Measurements from ENCODE around the gene PDCD2. TPM values are rescaled to one million over a fixed set of nuclear protein-coding genes. Genes with fewer than 3 reads are reported as not detected.
A peak's percentile ranks its signal among the peaks of the same experiment; 100 is the strongest.

The PDCD2 gene
- polyA plus RNA-seq, 1 donor = 67.7 TPM

DNA sequence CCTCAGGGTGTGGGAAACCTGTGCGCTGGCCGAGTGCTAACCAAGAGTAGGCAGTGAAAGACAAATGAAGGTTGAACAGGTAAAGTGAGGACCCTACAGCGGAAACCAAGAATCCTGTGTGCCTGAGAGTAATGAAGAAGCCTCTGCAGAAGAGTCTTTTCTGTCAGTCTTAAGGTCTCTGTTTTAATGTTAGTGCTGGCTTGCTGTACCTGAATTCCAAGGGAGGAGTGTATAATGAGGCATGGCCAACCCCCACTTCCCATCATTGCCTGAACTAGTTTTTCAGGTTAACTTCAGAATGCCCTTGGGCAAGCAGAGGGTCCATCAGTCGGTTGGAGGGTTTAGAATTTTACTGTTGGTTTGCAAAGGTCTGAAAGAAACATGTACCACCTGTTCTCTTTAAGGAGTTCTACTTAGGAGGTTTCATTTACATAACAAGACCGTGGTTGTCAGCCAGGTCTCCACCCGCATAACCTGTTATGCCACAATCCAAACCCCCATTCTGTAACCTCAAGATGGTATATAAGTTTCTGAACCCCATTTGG, 589 bp upstream of the PDCD2 start:
- H3K9me3 ChIP-seq (ENCODE audit: control insufficient read depth, low read depth, low read length) = no peaks in the 10 kb centered on the region
- peak; percentile 23 to 53 for DNase-seq
- H3K27me3 ChIP-seq (ENCODE audit: control insufficient read depth, insufficient read depth, low read length) = no peaks in the 10 kb centered on the region
- peak overlapping the region; percentile 69 for H3K4me3 ChIP-seq (ENCODE audit: low read length)
- peaks cover 4% of the 10 kb centered on the region for H3K4me1 ChIP-seq (ENCODE audit: control insufficient read depth, insufficient read depth, low read length)
- peaks cover 14% of the 10 kb centered on the region for H3K36me3 ChIP-seq (ENCODE audit: control insufficient read depth, insufficient read depth, low read length)
- 0% methylated on average over 1 of the region's 6 CpGs for WGBS (ENCODE audit: insufficient coverage, low lambda C conversion rate)
- peak overlapping the region; percentile 85 for H3K27ac ChIP-seq (ENCODE audit: low read length)

DNA sequence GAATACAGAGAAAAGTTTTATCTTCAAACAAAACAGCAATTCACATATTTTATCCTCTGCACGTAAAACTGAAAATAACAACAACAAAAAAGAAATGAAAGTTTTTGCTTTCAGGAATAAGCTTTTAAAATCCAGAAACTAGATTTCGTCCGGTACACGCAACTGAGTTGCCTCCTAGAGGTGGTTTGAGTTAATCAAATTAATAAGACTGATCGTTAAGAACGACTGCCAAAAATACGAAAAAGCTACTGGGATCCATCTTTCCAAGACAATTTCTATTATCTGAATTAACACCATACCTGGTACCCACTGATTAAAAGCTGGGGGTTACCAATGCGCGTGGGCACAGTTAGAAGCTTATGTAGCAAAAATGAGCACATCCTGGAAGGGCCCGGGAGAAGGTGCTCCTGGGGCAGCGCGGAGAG, 669 bp downstream of the PDCD2 start:
- Histone ChIP-seq H3K36me3 (ENCODE audit: control insufficient read depth, insufficient read depth, low read length) (peaks cover 16% of the 10 kb centered on the region), H3K4me1 (ENCODE audit: control insufficient read depth, insufficient read depth, low read length) (peaks cover 4% of the 10 kb centered on the region), H3K4me3 (ENCODE audit: low read length) (peak overlapping the region; percentile 66), H3K27me3 (ENCODE audit: control insufficient read depth, insufficient read depth, low read length) (no peaks in the 10 kb centered on the region), H3K9me3 (ENCODE audit: control insufficient read depth, low read depth, low read length) (no peaks in the 10 kb centered on the region), H3K27ac (ENCODE audit: low read length) (peak overlapping the region; percentile 39)
- 0% methylated on average over 1 of the region's 12 CpGs for WGBS (ENCODE audit: insufficient coverage, low lambda C conversion rate)
- no peak for DNase-seq

DNA sequence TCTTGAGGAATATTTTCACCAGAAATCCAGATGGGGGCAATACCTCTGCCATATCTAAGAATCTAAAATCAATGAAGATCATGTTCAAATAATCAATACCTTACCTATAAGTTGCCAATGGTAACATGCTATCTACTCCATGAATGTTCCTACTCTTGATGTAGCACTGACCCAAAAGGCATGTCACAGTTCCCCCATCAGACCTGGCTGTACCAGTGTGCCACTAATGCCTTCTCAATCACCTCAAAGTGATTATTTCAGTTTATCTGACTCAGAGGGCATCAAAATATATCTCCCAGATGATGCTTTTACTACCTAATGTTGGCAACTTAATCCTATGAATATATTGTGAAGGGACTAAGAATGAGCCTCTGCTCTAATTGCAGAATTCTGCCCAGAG, 5.5 kb downstream of the PDCD2 start:
- peaks cover 4% of the 10 kb centered on the region for H3K4me1 ChIP-seq (ENCODE audit: control insufficient read depth, insufficient read depth, low read length)
- no peak overlapping the region for H3K4me3 ChIP-seq (ENCODE audit: low read length)
- no peaks in the 10 kb centered on the region for H3K9me3 ChIP-seq (ENCODE audit: control insufficient read depth, low read depth, low read length)
- H3K36me3 ChIP-seq (ENCODE audit: control insufficient read depth, insufficient read depth, low read length) = peaks cover 41% of the 10 kb centered on the region
- no peak for DNase-seq
- H3K27me3 ChIP-seq (ENCODE audit: control insufficient read depth, insufficient read depth, low read length) = no peaks in the 10 kb centered on the region
- H3K27ac ChIP-seq (ENCODE audit: low read length) = no peak overlapping the region

DNA sequence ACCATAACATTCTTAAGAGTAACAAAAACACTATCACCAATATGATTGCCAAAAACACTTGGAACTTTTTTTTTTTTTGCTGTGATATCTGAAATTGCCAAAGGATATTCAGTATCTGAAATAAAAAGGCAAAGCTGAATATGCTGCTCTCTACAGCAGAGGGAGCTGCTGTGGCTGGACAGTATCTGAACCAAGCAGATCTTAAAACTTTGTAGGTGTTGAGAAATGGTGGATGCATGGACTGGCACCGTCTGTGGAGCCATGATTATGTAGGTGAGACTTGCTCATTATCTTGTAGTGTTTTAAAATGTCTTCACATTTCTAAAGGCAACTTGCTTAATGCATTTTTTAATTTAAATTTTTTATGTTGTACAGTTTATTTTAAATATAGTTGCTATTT, 9.2 kb downstream of the PDCD2 start:
- no CpG with 5 or more reads among the region's 1 CpG for WGBS (ENCODE audit: insufficient coverage, low lambda C conversion rate)
- no peaks in the 10 kb centered on the region for H3K9me3 ChIP-seq (ENCODE audit: control insufficient read depth, low read depth, low read length)

DNA sequence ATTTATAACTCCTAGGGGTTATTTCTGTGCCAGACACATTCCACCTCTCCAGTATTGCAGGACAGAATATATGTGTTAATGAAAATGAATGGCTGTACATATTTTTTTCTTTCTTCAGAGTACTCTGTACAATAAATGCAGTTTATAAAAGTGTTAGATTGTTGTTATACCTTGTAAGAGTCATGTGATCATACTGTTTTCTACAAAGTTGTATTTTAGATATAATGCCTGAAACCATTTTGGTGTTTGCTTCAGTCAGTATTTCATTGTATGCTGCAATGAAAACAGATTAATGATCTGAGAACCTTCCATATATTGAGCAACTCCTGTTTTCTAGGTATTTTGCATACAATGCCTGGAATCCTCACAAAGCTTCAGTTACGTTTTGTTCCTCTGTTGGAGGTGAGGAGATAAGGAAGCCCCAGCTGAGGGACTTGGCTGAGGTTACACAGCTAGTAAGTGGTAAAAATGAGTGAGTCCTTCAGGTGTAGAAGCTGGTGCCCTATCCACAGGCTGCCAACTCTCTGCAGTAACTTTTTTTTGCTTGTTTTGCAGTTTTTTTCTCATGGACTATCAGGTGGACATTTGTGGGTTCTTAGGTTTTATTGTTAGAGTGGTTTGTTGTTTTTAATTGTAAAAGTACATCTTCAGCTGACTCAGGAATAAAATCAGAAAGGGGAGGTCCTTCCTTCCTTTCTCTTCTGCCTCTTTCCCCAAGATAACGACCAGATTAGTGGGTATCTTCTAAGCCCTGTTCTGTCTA, 11.6 kb downstream of the PDCD2 start:
- Histone ChIP-seq H3K36me3 (ENCODE audit: control insufficient read depth, insufficient read depth, low read length) (peaks cover 54% of the 10 kb centered on the region), H3K4me1 (ENCODE audit: control insufficient read depth, insufficient read depth, low read length) (no peaks in the 10 kb centered on the region), H3K4me3 (ENCODE audit: low read length) (no peak overlapping the region), H3K27me3 (ENCODE audit: control insufficient read depth, insufficient read depth, low read length) (no peaks in the 10 kb centered on the region), H3K27ac (ENCODE audit: low read length) (no peak overlapping the region), H3K9me3 (ENCODE audit: control insufficient read depth, low read depth, low read length) (no peaks in the 10 kb centered on the region)
- no peak for DNase-seq
- WGBS (ENCODE audit: insufficient coverage, low lambda C conversion rate) = no CpG with 5 or more reads among the region's 2 CpGs

More for the DNA sequence above, 9.2 kb downstream of the PDCD2 start:
- H3K36me3 ChIP-seq (ENCODE audit: control insufficient read depth, insufficient read depth, low read length) = peaks cover 48% of the 10 kb centered on the region
- no peak overlapping the region for H3K4me3 ChIP-seq (ENCODE audit: low read length)
- no peak overlapping the region for H3K27ac ChIP-seq (ENCODE audit: low read length)
- no peaks in the 10 kb centered on the region for H3K4me1 ChIP-seq (ENCODE audit: control insufficient read depth, insufficient read depth, low read length)
- H3K27me3 ChIP-seq (ENCODE audit: control insufficient read depth, insufficient read depth, low read length) = no peaks in the 10 kb centered on the region
- DNase-seq = no peak

DNA sequence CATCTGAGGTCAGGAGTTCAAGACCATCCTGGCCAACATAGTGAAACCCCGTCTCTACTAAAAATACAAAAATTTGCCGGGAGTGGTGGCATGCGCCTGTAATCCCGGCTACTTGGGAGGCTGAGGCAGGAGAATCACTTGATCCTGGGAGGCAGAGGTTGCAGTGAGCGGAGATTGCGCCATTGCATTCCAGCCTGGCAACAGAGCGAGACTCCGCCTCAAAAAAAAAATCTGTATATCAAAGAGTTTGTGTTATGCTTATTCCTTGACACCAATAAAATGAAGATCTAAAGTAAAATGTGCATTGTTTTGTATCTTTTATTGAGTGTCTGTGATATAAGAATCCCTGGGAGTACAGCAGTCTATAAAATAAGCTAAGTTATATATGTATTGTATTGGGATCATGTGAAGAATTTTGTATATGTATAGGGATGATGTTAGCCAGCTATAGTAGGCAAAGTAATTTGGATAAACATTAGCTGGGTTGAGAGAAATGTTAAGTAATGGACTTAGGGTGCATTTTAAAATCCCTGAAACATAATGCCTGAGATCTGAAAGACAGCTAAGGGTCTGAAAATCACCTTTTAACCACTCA, 19.4 kb downstream of the PDCD2 start:
- H3K9me3 ChIP-seq (ENCODE audit: control insufficient read depth, low read depth, low read length) = no peaks in the 10 kb centered on the region
- H3K4me1 ChIP-seq (ENCODE audit: control insufficient read depth, insufficient read depth, low read length) = no peaks in the 10 kb centered on the region
- H3K4me3 ChIP-seq (ENCODE audit: low read length) = no peak overlapping the region
- H3K27ac ChIP-seq (ENCODE audit: low read length) = no peak overlapping the region
- WGBS (ENCODE audit: insufficient coverage, low lambda C conversion rate) = no CpG with 5 or more reads among the region's 8 CpGs
- H3K36me3 ChIP-seq (ENCODE audit: control insufficient read depth, insufficient read depth, low read length) = peaks cover 36% of the 10 kb centered on the region
- no peak for DNase-seq
- H3K27me3 ChIP-seq (ENCODE audit: control insufficient read depth, insufficient read depth, low read length) = no peaks in the 10 kb centered on the region

DNA sequence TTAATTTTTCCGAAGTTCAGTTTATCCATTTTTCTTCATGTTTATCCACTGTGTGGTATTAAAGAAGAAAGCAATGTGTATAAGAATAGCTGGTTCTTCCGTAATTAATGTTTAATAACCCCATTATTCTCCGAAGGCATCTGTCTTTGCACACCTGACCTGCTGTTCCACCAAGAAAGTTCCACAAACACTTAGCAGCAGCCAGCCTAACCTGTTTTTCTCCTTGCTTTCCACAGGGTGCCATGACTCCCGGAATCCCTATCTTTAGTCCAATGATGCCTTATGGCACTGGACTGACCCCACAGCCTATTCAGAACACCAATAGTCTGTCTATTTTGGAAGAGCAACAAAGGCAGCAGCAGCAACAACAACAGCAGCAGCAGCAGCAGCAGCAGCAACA, 22.9 kb downstream of the PDCD2 start:
- peaks cover 26% of the 10 kb centered on the region for H3K36me3 ChIP-seq (ENCODE audit: control insufficient read depth, insufficient read depth, low read length)
- H3K4me1 ChIP-seq (ENCODE audit: control insufficient read depth, insufficient read depth, low read length) = no peaks in the 10 kb centered on the region
- H3K9me3 ChIP-seq (ENCODE audit: control insufficient read depth, low read depth, low read length) = no peaks in the 10 kb centered on the region
- no peak overlapping the region for H3K27ac ChIP-seq (ENCODE audit: low read length)
- H3K4me3 ChIP-seq (ENCODE audit: low read length) = no peak overlapping the region
- WGBS (ENCODE audit: insufficient coverage, low lambda C conversion rate) = no CpG with 5 or more reads among the region's 4 CpGs
- no peaks in the 10 kb centered on the region for H3K27me3 ChIP-seq (ENCODE audit: control insufficient read depth, insufficient read depth, low read length)
- no peak for DNase-seq

DNA sequence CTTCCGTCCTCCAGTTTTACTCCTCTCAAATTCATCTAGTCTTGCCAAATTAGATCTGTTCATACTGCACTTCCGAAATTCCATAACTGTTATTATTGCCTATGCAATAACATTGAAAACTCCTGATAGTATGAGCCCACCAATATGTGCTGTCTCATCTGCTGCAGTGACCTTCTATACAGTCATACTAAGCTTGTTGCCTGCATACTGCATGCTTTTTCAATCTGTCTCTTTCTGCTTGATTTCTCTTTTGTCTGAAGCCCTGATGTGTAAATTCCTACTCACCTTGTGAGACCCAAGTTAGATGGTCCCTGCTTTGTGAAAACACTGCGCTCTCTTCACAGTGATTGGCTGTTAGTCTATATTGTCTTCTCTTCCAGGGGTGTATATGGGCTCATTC, 29.1 kb downstream of the PDCD2 start:
- H3K4me1 ChIP-seq (ENCODE audit: control insufficient read depth, insufficient read depth, low read length) = peaks cover 15% of the 10 kb centered on the region
- H3K27ac ChIP-seq (ENCODE audit: low read length) = no peak overlapping the region
- H3K36me3 ChIP-seq (ENCODE audit: control insufficient read depth, insufficient read depth, low read length) = peaks cover 13% of the 10 kb centered on the region
- no peak for DNase-seq
- H3K27me3 ChIP-seq (ENCODE audit: control insufficient read depth, insufficient read depth, low read length) = no peaks in the 10 kb centered on the region
- no peaks in the 10 kb centered on the region for H3K9me3 ChIP-seq (ENCODE audit: control insufficient read depth, low read depth, low read length)
- H3K4me3 ChIP-seq (ENCODE audit: low read length) = peak overlapping the region; percentile 72
- WGBS (ENCODE audit: insufficient coverage, low lambda C conversion rate) = 89% methylated on average over 1 of the region's 3 CpGs

DNA sequence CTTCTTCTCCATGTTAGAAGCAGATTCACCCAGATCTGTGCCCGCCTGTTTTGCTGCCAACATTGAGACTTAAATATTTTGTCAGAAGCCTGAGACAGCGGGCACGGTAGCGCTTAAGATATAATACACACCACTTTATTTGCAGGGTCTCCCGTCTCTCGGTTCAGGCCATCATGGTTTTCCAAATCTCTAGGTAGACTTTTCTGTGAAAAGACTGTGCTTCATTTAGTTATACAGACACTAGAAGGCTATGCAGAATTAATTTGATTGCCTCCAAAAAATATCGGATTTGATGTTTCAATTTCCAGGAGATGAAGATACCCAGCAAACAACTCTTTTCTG, 29.7 kb downstream of the PDCD2 start:
- Histone ChIP-seq H3K9me3 (ENCODE audit: control insufficient read depth, low read depth, low read length) (no peaks in the 10 kb centered on the region), H3K4me1 (ENCODE audit: control insufficient read depth, insufficient read depth, low read length) (peaks cover 15% of the 10 kb centered on the region), H3K27ac (ENCODE audit: low read length) (peak overlapping the region; percentile 90), H3K27me3 (ENCODE audit: control insufficient read depth, insufficient read depth, low read length) (no peaks in the 10 kb centered on the region), H3K36me3 (ENCODE audit: control insufficient read depth, insufficient read depth, low read length) (peaks cover 17% of the 10 kb centered on the region), H3K4me3 (ENCODE audit: low read length) (peak overlapping the region; percentile 72)
- WGBS (ENCODE audit: insufficient coverage, low lambda C conversion rate) = 0% methylated on average over 1 of the region's 7 CpGs
- no peak for DNase-seq

DNA sequence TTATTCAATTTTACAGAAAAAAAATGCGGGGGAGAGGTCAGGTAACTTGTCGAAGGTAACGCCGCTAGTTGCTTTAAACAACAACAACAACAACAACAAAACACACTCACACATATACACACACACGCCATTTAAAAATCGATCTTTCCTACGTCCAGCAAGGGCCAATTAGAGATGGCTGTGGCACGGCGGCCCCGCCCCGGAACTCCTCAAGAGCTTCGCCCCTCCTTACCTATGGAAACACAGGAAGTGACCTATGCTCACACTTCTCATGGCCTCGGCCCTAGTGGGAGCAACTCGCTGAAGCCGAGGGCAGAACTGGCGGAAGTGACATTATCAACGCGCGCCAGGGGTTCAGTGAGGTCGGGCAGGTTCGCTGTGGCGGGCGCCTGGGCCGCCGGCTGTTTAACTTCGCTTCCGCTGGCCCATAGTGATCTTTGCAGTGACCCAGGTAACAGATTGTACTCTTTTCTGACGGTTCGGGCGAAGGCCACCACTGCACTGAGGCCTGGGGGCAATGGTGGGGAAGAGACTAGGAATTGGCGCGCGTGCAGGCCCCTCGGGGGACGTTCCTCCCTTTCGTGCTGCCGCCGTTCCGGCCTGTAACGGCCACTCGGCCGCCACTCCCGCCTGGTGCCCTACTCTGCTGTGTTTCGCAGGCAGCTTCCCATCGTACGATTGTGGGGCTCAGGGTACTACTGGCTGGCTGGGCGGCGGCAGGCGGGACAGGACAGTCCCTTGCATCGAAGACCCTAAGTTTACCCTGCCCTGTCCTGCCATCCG, 30.2 kb downstream of the PDCD2 start, which contains the start of gene TBP:
TSS of gene TBP (plus strand) at position 357 of the 783 bp plus-strand sequence. CDS start 2,661 bp downstream, outside the sequence.
- Histone ChIP-seq H3K4me1 (ENCODE audit: control insufficient read depth, insufficient read depth, low read length) (peaks cover 15% of the 10 kb centered on the region), H3K27ac (ENCODE audit: low read length) (peak within 1 kb of the TSS; percentile 90), H3K36me3 (ENCODE audit: control insufficient read depth, insufficient read depth, low read length) (peaks cover 18% of the 10 kb centered on the region), H3K27me3 (ENCODE audit: control insufficient read depth, insufficient read depth, low read length) (no peaks in the 10 kb centered on the region), H3K9me3 (ENCODE audit: control insufficient read depth, low read depth, low read length) (no peaks in the 10 kb centered on the region), H3K4me3 (ENCODE audit: low read length) (peak within 1 kb of the TSS; percentile 72)
- peak; percentile 98 to 99 for DNase-seq
- WGBS (ENCODE audit: insufficient coverage, low lambda C conversion rate) = no CpG with 5 or more reads among the region's 51 CpGs
